SK-N-SH treated with all-trans-retinoic acid at 6 μM for 48 hours (cell line): Measurements from ENCODE around the gene CYP4F2.

ENCODE experiments used
- ARNTL ChIP-seq: fragments of 450-650 bp; formaldehyde crosslinking; IDR thresholded peaks from 2 replicates; pipeline ENCODE4 v1.5.0; 2020; ENCODE audit warnings: low read depth, mild to moderate bottlenecking, moderate library complexity, borderline replicate concordance
- CSDC2 ChIP-seq: fragments of 250-450 bp; sonication (Bioruptor Pico); IDR thresholded peaks from 2 replicates; pipeline ENCODE4 v1.5.0; 2020; ENCODE audit warnings: mild to moderate bottlenecking, moderate library complexity
- OSR1 ChIP-seq: fragments of 250-450 bp; sonication (Bioruptor Pico); IDR thresholded peaks from 2 replicates; pipeline ENCODE4 v1.8.0; 2022; ENCODE audit warnings: moderate library complexity, mild to moderate bottlenecking, inconsistent platforms
- PATZ1 ChIP-seq: fragments of 250-450 bp; sonication (Bioruptor Pico); IDR thresholded peaks from 2 replicates; pipeline ENCODE4 v1.8.0; 2020; ENCODE audit warnings: mild to moderate bottlenecking, moderate library complexity, borderline replicate concordance
- ZC3H10 ChIP-seq: fragments of 250-450 bp; sonication (Bioruptor Pico); IDR thresholded peaks from 2 replicates; pipeline ENCODE4 v1.5.1; 2021; ENCODE audit warnings: mild to moderate bottlenecking, moderate library complexity
- ZFP3 ChIP-seq: fragments of 250-450 bp; sonication (Bioruptor Pico); IDR thresholded peaks from 2 replicates; pipeline ENCODE4 v1.5.0; 2020; ENCODE audit warnings: mild to moderate bottlenecking, moderate library complexity
- ZFP30 ChIP-seq: fragments of 450-650 bp; formaldehyde crosslinking; IDR thresholded peaks from 2 replicates; pipeline ENCODE4 v1.5.0; 2022; ENCODE audit warnings: mild to moderate bottlenecking, moderate library complexity
- ZNF565 ChIP-seq: fragments of 450-650 bp; formaldehyde crosslinking; conservative IDR thresholded peaks from 2 replicates; pipeline ENCODE4 v1.5.0; 2020; ENCODE audit warnings: low read depth, mild to moderate bottlenecking, moderate library complexity
- ZNF70 ChIP-seq: fragments of 450-650 bp; formaldehyde crosslinking; IDR thresholded peaks from 2 replicates; pipeline ENCODE4 v1.5.0; 2020; ENCODE audit warnings: mild to moderate bottlenecking, moderate library complexity
- ZNF8 ChIP-seq: fragments of 450-650 bp; formaldehyde crosslinking; IDR thresholded peaks from 2 replicates; pipeline ENCODE4 v1.5.0; 2020; ENCODE audit warnings: mild to moderate bottlenecking, moderate library complexity

- no peak for TF ChIP-seq ZFP3 (CRISPR knock-in tag)
- TF ChIP-seq ZNF8 (CRISPR knock-in tag), result no peak
- no peak for TF ChIP-seq CSDC2 (CRISPR knock-in tag)
- no peak for TF ChIP-seq ZC3H10
- no peak for TF ChIP-seq ZNF565 (CRISPR knock-in tag)
- no peak for TF ChIP-seq ARNTL (CRISPR knock-in tag)
- no peak for TF ChIP-seq ZFP30 (CRISPR knock-in tag)
- TF ChIP-seq ZNF70, result no peak
- TF ChIP-seq PATZ1 (CRISPR knock-in tag), result no peak
- TF ChIP-seq OSR1 (CRISPR knock-in tag), result no peak
These were observed 24.1 kb upstream of the CYP4F2 start for GRCh38 chr19:15922021-15922420.
